OCI-LY3 (cell line): Measurements from ENCODE around the gene CNIH1.
"Not testable (repeated sequence)": the region's sequence is repeated elsewhere in the genome, so short reads cannot be mapped to it uniquely, and the experiment has no call there.

Source experiments
- CTCF ChIP-seq: fragments of 200-600, 300-600 bp; sonication (generic); IDR thresholded peaks from 2 replicates; pipeline ENCODE4 v1.5.1; 2014; ENCODE audit warnings: antibody characterized with exemption, low read length, low read depth
- EZH2phosphoT487 ChIP-seq: fragments of 200-600 bp; shearing (Covaris generic); IDR thresholded peaks from 2 replicates; pipeline ENCODE4 v1.6.1; 2018; ENCODE audit warnings: antibody characterized with exemption, mixed run types, low read depth

DNA sequence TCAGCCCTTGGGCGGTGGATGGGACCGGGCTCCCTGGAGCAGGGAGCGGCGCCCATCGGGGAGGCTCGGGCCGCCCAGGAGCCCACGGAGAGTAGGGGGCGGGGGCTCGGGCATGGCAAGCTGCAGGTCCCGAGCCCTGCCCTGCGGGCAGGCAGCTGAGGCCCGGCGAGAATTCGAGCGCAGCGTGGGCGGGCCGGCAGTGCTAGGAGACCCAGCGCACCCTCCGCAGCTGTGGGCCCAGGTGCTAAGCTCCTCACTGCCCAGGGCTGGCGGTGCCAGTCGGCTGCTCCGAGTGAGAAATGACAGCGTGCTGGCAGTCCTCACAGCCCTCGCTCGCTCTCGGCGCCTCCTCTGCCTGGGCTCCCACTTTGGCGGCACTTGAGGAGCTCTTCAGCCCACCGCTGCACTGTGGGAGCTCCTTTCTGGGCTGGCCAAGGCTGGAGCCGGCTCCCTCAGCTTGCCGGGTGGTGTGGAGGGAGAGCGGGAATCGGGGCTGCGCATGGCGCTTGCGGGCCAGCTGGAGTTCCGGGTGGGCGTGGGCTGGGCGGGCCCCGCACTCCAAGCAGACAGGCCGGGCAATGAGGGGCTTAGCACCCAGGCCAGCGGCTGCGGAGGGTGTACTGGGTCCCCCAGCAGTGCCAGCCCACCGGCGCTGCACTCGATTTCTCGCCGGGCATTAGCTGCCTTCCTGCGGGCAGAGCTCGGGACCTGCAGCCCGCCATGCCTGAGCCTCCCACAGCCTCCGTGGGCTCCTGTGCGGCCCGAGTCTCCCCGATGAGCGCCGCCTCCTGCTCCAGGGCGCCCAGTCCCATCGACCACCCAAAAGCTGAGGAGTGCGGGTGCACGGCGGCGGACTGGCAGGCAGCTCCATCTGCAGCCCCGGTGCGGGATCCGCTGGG is 47.9 kb downstream of the CNIH1 start:
- TF ChIP-seq CTCF, EZH2phosphoT487: not testable (repeated sequence)
